ENCODE results near the gene RNF144A. TPM values are rescaled to one million over a fixed set of nuclear protein-coding genes. Genes with fewer than 3 reads are reported as not detected.

Gene RNF144A
- polyA plus RNA-seq, 1 of the 3 experiments (the other 2 are of a cell fraction) = 15.6 TPM

DNA sequence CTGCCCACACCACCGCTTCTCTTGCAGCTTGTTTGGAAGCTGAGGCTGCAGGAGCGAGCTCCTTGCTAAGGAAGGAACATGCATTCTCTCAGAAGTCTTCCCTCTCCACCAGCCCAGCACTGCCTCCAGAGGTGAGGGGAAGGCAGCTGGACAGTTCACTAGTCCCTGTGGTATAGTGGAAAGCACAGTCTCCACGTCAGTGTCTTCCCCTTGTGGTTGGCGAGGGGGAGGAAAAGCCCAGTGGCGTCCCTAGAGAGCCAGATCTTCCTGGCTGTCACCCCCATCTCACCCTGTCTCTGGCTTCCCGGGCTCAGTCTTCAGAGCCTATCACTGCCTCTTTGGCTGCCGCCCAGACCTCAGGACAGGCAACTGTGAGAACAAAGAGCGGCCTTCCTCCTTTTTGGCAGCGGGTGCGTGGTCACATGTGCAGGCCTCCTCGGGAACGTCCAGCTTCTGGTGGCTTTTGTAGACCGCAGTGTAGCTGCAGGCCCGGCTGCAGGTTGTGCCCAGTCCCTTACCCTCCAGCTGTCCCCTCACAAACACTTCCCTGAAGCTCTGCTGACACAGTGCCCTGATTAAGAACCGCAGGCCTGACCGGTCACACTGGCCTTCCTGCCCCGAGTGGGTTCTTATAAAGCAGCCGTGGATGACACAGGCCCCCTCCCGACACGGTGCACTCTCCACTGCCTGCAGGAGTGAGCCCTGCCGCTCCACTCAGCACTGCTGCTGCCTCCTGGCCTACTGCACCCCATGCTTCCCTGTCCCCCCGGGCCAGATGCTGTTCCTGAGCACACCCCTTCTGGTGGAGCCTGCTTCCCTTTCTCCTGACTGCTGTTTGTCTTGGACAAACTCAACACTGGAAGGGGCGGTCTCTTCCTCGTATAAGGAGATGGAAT lies 90.9 kb downstream of the RNF144A start:
- Histone ChIP-seq H3K9me2 (no peaks in the 10 kb centered on the region), H3K4me1 (ENCODE audit: control insufficient read depth in 1 of 2, insufficient read depth in 2 of 2, low read depth in 1 of 2, low read length in 1 of 2) (peaks cover 34 to 78% of the 10 kb centered on the region in 2 experiments), H3K79me2 (ENCODE audit: insufficient read depth) (no peaks in the 10 kb centered on the region), H3K9me3 (no peaks in the 10 kb centered on the region), H3F3A (replicated peaks; ENCODE audit: insufficient read depth) (peaks cover 37% of the 10 kb centered on the region), H2AFZ (ENCODE audit: low read depth) (no peak overlapping the region), H3K27me3 (ENCODE audit: insufficient read depth) (no peaks in the 10 kb centered on the region), H3K27ac (ENCODE audit: low read depth in 2 of 2, low read length in 1 of 2) (peak overlapping the region; percentile 99), H3K9ac (peak overlapping the region; percentile 12; the same call in 1 of the 2 replicates), H3K4me2 (peak overlapping the region; percentile 41; the same call in 1 of the 2 replicates), H3K36me3 (replicated peaks in 1 of 2; ENCODE audit: control insufficient read depth in 1 of 2, insufficient read depth in 2 of 2, low read length in 1 of 2) (peaks cover 0 to 2% of the 10 kb centered on the region in 2 experiments), H3K4me3 (ENCODE audit: low read depth in 2 of 2, low read length in 1 of 2) (no peak overlapping the region), H4K20me1 (ENCODE audit: insufficient read depth) (no peaks in the 10 kb centered on the region)
- ChIA-PET CTCF (interaction anchor here (0.6 to 17.6 kb wide), 20 partner anchors 9 to 142 kb away, joined by 3 to 437 read pairs (median 4); partner anchors contain the start of genes CMPK2, RNF144A and RSAD2), POLR2A (interaction anchor here (0.9 to 2.0 kb wide), 8 partner anchors 10 to 1673 kb away, joined by 3 to 13 read pairs (median 4); partner anchors contain the start of gene ID2)
- 45% methylated on average over 20 of the region's 24 CpGs for WGBS (ENCODE audit: low lambda C conversion rate)
- DNase-seq = peak; percentile 84
- TF ChIP-seq NFIC (IDR thresholded peaks at IDR 0.05; ENCODE audit: borderline replicate concordance) = peak; percentile 100
- TF ChIP-seq, protein P1, sequence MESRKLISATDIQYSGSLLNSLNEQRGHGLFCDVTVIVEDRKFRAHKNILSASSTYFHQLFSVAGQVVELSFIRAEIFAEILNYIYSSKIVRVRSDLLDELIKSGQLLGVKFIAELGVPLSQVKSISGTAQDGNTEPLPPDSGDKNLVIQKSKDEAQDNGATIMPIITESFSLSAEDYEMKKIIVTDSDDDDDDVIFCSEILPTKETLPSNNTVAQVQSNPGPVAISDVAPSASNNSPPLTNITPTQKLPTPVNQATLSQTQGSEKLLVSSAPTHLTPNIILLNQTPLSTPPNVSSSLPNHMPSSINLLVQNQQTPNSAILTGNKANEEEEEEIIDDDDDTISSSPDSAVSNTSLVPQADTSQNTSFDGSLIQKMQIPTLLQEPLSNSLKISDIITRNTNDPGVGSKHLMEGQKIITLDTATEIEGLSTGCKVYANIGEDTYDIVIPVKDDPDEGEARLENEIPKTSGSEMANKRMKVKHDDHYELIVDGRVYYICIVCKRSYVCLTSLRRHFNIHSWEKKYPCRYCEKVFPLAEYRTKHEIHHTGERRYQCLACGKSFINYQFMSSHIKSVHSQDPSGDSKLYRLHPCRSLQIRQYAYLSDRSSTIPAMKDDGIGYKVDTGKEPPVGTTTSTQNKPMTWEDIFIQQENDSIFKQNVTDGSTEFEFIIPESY (IDR thresholded peaks at IDR 0.05; ENCODE audit: borderline replicate concordance, low read depth) = peak; percentile 75; the same call in 1 of the 2 replicates
- TF ChIP-seq, protein P2, sequence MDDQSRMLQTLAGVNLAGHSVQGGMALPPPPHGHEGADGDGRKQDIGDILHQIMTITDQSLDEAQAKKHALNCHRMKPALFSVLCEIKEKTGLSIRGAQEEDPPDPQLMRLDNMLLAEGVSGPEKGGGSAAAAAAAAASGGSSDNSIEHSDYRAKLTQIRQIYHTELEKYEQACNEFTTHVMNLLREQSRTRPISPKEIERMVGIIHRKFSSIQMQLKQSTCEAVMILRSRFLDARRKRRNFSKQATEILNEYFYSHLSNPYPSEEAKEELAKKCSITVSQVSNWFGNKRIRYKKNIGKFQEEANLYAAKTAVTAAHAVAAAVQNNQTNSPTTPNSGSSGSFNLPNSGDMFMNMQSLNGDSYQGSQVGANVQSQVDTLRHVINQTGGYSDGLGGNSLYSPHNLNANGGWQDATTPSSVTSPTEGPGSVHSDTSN (IDR thresholded peaks at IDR 0.05) = peak; percentile 93
- TF ChIP-seq EP300 (IDR thresholded peaks at IDR 0.05; ENCODE audit: borderline replicate concordance in 1 of 2, low read depth in 1 of 2, low read length in 1 of 2) = peak; percentile 61 to 95
- TF ChIP-seq, protein P3, sequence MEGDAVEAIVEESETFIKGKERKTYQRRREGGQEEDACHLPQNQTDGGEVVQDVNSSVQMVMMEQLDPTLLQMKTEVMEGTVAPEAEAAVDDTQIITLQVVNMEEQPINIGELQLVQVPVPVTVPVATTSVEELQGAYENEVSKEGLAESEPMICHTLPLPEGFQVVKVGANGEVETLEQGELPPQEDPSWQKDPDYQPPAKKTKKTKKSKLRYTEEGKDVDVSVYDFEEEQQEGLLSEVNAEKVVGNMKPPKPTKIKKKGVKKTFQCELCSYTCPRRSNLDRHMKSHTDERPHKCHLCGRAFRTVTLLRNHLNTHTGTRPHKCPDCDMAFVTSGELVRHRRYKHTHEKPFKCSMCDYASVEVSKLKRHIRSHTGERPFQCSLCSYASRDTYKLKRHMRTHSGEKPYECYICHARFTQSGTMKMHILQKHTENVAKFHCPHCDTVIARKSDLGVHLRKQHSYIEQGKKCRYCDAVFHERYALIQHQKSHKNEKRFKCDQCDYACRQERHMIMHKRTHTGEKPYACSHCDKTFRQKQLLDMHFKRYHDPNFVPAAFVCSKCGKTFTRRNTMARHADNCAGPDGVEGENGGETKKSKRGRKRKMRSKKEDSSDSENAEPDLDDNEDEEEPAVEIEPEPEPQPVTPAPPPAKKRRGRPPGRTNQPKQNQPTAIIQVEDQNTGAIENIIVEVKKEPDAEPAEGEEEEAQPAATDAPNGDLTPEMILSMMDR (IDR thresholded peaks at IDR 0.05) = peak; percentile 63
- TF ChIP-seq EZH2phosphoT487 (IDR thresholded peaks at IDR 0.05; ENCODE audit: borderline replicate concordance, low read depth) = no peak
- TF ChIP-seq GATA2 (CRISPR knock-in tag; IDR thresholded peaks at IDR 0.05) = peak; percentile 88
- peak; percentile 63 for TF ChIP-seq MXI1 (IDR thresholded peaks at IDR 0.05; ENCODE audit: low read depth, low read length)
- TF ChIP-seq, protein P4, sequence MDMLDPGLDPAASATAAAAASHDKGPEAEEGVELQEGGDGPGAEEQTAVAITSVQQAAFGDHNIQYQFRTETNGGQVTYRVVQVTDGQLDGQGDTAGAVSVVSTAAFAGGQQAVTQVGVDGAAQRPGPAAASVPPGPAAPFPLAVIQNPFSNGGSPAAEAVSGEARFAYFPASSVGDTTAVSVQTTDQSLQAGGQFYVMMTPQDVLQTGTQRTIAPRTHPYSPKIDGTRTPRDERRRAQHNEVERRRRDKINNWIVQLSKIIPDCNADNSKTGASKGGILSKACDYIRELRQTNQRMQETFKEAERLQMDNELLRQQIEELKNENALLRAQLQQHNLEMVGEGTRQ (IDR thresholded peaks at IDR 0.05; ENCODE audit: borderline replicate concordance, low read depth, low read length) = peak; percentile 54; the same call in 1 of the 2 replicates
- peak; percentile 74; the same call in 1 of the 2 replicates for TF ChIP-seq FOXM1 (IDR thresholded peaks at IDR 0.05; ENCODE audit: low read depth)
- TF ChIP-seq FOSL2 (IDR thresholded peaks at IDR 0.05; ENCODE audit: borderline replicate concordance, low read depth) = peak; percentile 74; the same call in 1 of the 2 replicates
- TF ChIP-seq TEAD4 (IDR thresholded peaks at IDR 0.05; ENCODE audit: borderline replicate concordance, insufficient read depth) = peak; percentile 95
- TF ChIP-seq REST (IDR thresholded peaks at IDR 0.05; ENCODE audit: low read depth, low read length) = peak; percentile 79; the same call in 1 of the 2 replicates
- TF ChIP-seq RFX5 (IDR thresholded peaks at IDR 0.05; ENCODE audit: low read length) = no peak
- peak; percentile 67 for TF ChIP-seq RAD21 (IDR thresholded peaks at IDR 0.05; ENCODE audit: low read length)
- no peak for TF ChIP-seq NRF1 (IDR thresholded peaks at IDR 0.05; ENCODE audit: low read depth, low read length)
- no peak; the same call in 1 of the 2 replicates for TF ChIP-seq MEF2A (IDR thresholded peaks at IDR 0.05; ENCODE audit: borderline replicate concordance, low read depth)
- peak; percentile 76 for TF ChIP-seq CHD2 (IDR thresholded peaks at IDR 0.05; ENCODE audit: low read length, partially characterized antibody)
- peak; percentile 81; the same call in 1 of the 2 replicates for TF ChIP-seq SIN3A (IDR thresholded peaks at IDR 0.05; ENCODE audit: borderline replicate concordance, low read depth, low read length)
- TF ChIP-seq, protein P5, sequence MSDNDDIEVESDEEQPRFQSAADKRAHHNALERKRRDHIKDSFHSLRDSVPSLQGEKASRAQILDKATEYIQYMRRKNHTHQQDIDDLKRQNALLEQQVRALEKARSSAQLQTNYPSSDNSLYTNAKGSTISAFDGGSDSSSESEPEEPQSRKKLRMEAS (IDR thresholded peaks at IDR 0.05; ENCODE audit: low read depth) = peak; percentile 94
